Panc1 (cell line): ENCODE data around the gene CPHXL2.

ENCODE experiments used
- CTCF ChIP-seq: fragments of 450-650 bp; IDR thresholded peaks from 2 replicates; pipeline ENCODE4 v1.5.1; 2017; ENCODE audit warnings: mild to moderate bottlenecking
- POLR2AphosphoS5 ChIP-seq: IDR thresholded peaks from 2 replicates; pipeline ENCODE4 v1.6.1; 2012; ENCODE audit warnings: mild to moderate bottlenecking, low read depth, low read length, moderate library complexity
- TCF7L2 ChIP-seq: IDR thresholded peaks from 2 replicates; pipeline ENCODE4 v1.6.1; 2011; ENCODE audit warnings: mild to moderate bottlenecking, low read depth, low read length, inconsistent platforms
- TF ChIP-seq, protein P1 (sequence below), 2 experiments: IDR thresholded peaks; 2 replicates each; pipeline ENCODE4 v1.6.1; 2011 to 2012; ENCODE audit warnings: low read depth in 2 of 2, control low read depth in 1 of 2, low read length in 1 of 2, mild to moderate bottlenecking in 1 of 2, moderate library complexity in 1 of 2; ENCODE audit not compliant: insufficient read depth in 1 of 2

DNA sequence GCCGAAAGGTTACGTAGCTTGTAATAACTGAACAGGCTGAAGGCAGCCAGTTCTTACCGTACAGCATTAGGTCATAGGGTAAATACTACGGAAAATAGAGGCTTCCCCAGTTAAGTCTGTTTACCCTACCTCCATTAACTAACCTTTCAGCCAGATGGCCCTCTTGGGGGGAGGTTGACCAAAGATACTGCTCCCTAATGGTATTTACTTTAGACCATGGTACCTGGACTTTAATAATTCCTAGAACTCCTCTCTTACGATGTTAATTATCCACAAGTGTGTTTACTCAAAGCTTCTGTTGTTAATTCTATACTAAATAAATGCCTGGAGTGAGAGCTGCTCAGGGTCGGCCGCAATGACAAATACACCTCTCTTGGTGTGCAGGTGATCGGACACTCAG, 44.0 kb downstream of the CPHXL2 start:
- no peak for TF ChIP-seq POLR2AphosphoS5
- TF ChIP-seq, protein P1, sequence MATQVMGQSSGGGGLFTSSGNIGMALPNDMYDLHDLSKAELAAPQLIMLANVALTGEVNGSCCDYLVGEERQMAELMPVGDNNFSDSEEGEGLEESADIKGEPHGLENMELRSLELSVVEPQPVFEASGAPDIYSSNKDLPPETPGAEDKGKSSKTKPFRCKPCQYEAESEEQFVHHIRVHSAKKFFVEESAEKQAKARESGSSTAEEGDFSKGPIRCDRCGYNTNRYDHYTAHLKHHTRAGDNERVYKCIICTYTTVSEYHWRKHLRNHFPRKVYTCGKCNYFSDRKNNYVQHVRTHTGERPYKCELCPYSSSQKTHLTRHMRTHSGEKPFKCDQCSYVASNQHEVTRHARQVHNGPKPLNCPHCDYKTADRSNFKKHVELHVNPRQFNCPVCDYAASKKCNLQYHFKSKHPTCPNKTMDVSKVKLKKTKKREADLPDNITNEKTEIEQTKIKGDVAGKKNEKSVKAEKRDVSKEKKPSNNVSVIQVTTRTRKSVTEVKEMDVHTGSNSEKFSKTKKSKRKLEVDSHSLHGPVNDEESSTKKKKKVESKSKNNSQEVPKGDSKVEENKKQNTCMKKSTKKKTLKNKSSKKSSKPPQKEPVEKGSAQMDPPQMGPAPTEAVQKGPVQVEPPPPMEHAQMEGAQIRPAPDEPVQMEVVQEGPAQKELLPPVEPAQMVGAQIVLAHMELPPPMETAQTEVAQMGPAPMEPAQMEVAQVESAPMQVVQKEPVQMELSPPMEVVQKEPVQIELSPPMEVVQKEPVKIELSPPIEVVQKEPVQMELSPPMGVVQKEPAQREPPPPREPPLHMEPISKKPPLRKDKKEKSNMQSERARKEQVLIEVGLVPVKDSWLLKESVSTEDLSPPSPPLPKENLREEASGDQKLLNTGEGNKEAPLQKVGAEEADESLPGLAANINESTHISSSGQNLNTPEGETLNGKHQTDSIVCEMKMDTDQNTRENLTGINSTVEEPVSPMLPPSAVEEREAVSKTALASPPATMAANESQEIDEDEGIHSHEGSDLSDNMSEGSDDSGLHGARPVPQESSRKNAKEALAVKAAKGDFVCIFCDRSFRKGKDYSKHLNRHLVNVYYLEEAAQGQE (IDR thresholded peaks at IDR 0.05; ENCODE audit: insufficient read depth in 1 of 2, low read depth in 2 of 2, low read length in 1 of 2), result no peak
- no peak for TF ChIP-seq CTCF
- TF ChIP-seq TCF7L2, result no peak
